Endothelial cell of umbilical vein (primary cell): ENCODE measurements around the gene SS18L1. TPM values are rescaled to one million over a fixed set of nuclear protein-coding genes. Genes with fewer than 3 reads are reported as not detected.

Experiments used
- BruUV-seq: library from RNA; stranded (reverse); fragments of 400-500 nt; replicated peaks from 2 replicates; lab custom pipeline; 2021; lab: Mats Ljungman, UMichigan
- CTCF ChIA-PET: fragments of 300-600, 350-600 bp; sonication (Branson Sonifier 250); formaldehyde crosslinking; loops from one replicate; lab custom pipeline; 2021; ENCODE audit warnings: antibody characterized with exemption, inconsistent platforms; lab: Charles Lee
- POLR2A ChIA-PET: fragments of 300-600, 350-600 bp; sonication (Branson Sonifier 250); formaldehyde crosslinking; loops from one replicate; lab custom pipeline; 2021; ENCODE audit warnings: antibody characterized with exemption, inconsistent platforms; lab: Charles Lee
- DNase-seq: peaks from one replicate; pipeline ENCODE4 v3.0.0-alpha.2; 2011; ENCODE audit warnings: low read depth, low spot score
- FAIRE-seq: peaks from 2 replicates; lab custom pipeline; 2011; peaks lifted over from hg19 to GRCh38; lab: Jason Lieb, UNC
- H2AFZ ChIP-seq: 2 replicates; pipeline ENCODE4 v1.6.0; 2012; ENCODE audit warnings: low read depth, low read length, control low read depth, inconsistent platforms
- H3K27ac ChIP-seq: 2 replicates; pipeline ENCODE4 v1.5.1; 2011; ENCODE audit warnings: low read depth, mild to moderate bottlenecking, control low read depth, low read length, moderate library complexity; ENCODE audit not compliant: insufficient read depth
- H3K27me3 ChIP-seq, 2 experiments: 2 replicates each; pipeline versions ENCODE4 v1.6.0 to v1.6.1; 2011; ENCODE audit warnings: low read length in 2 of 2, mixed read lengths in 1 of 2; ENCODE audit not compliant: control insufficient read depth in 2 of 2, insufficient read depth in 2 of 2
- H3K36me3 ChIP-seq, 2 experiments: 2 replicates in 1 of 2; 3 replicates in 1 of 2; pipeline ENCODE4 v1.5.1; 2011; ENCODE audit warnings: low read length in 2 of 2, mild to moderate bottlenecking in 1 of 2, moderate library complexity in 1 of 2; ENCODE audit not compliant: control insufficient read depth in 2 of 2, insufficient read depth in 2 of 2; ENCODE audit errors: extremely low read depth in 1 of 2
- H3K4me1 ChIP-seq: 3 replicates; pipeline ENCODE4 v1.5.1; 2011; ENCODE audit warnings: mild to moderate bottlenecking, low read length; ENCODE audit not compliant: control insufficient read depth, insufficient read depth; ENCODE audit errors: extremely low read depth
- H3K4me2 ChIP-seq: 2 replicates; pipeline ENCODE4 v1.6.1; 2011; ENCODE audit warnings: low read length, control low read depth, mixed read lengths; ENCODE audit not compliant: insufficient read depth
- H3K4me3 ChIP-seq, 3 experiments: fragments of 200-600 bp in 1 of 3; sonication (generic), shearing (Covaris generic) in 1 of 3; replicated peaks in 1 of 3; 2 replicates each; pipeline ENCODE4 v1.5.1; 2011 to 2016; ENCODE audit warnings: control low read depth in 3 of 3, low read length in 3 of 3, mild to moderate bottlenecking in 2 of 3, inconsistent platforms in 1 of 3, low read depth in 1 of 3, moderate library complexity in 1 of 3; ENCODE audit not compliant: insufficient read depth in 1 of 3
- H3K79me2 ChIP-seq: 2 replicates; pipeline ENCODE4 v1.6.0; 2012; ENCODE audit warnings: low read length, inconsistent platforms; ENCODE audit not compliant: control insufficient read depth, insufficient read depth
- H3K9ac ChIP-seq: replicated peaks from 2 replicates; pipeline ENCODE3; 2011; ENCODE audit warnings: low read length, control low read depth; ENCODE audit not compliant: insufficient read depth; ENCODE audit errors: extremely low read depth
- H3K9me1 ChIP-seq: replicated peaks from 3 replicates; pipeline ENCODE4 v1.6.0; 2011; ENCODE audit warnings: mild to moderate bottlenecking, low read length; ENCODE audit not compliant: control insufficient read depth, insufficient read depth; ENCODE audit errors: extremely low read depth
- H3K9me3 ChIP-seq: replicated peaks from 2 replicates; pipeline ENCODE4 v1.5.1; 2012; ENCODE audit warnings: low read length, inconsistent platforms; ENCODE audit not compliant: control insufficient read depth, insufficient read depth
- H4K20me1 ChIP-seq: replicated peaks from 2 replicates; pipeline ENCODE3; 2011; ENCODE audit warnings: mild to moderate bottlenecking, low read length; ENCODE audit not compliant: control insufficient read depth, insufficient read depth; ENCODE audit errors: extremely low read depth
- CTCF ChIP-seq, 2 donors: IDR thresholded peaks; 1 replicate in 1 of 2; 2 replicates in 1 of 2; pipeline ENCODE4 v1.5.1; 2011; ENCODE audit warnings: low read length in 2 of 2, mild to moderate bottlenecking in 2 of 2, moderate library complexity in 2 of 2, control low read depth in 1 of 2, inconsistent platforms in 1 of 2, low read depth in 1 of 2; ENCODE audit not compliant: insufficient read depth in 1 of 2; ENCODE audit errors: extremely low read depth in 1 of 2
- EZH2 ChIP-seq: IDR thresholded peaks from 2 replicates; pipeline ENCODE4 v1.6.1; 2012; ENCODE audit warnings: borderline replicate concordance, low read depth, mild to moderate bottlenecking, moderate library complexity, low read length, inconsistent platforms; ENCODE audit not compliant: severe bottlenecking
- FOS ChIP-seq: IDR thresholded peaks from 2 replicates; pipeline ENCODE4 v1.6.1; 2011; ENCODE audit warnings: mild to moderate bottlenecking, low read length, moderate library complexity, borderline replicate concordance; ENCODE audit not compliant: insufficient read depth
- GATA2 ChIP-seq: IDR thresholded peaks from 2 replicates; pipeline ENCODE4 v1.7.0; 2011; ENCODE audit warnings: low read depth, mild to moderate bottlenecking, moderate library complexity, mixed read lengths, low read length; ENCODE audit not compliant: insufficient read length, insufficient read depth
- JUN ChIP-seq: IDR thresholded peaks from 2 replicates; pipeline ENCODE4 v1.6.1; 2011; ENCODE audit warnings: borderline replicate concordance, low read depth; ENCODE audit not compliant: insufficient read length, insufficient read depth
- MAX ChIP-seq: IDR thresholded peaks from 2 replicates; pipeline ENCODE4 v1.6.1; 2011; ENCODE audit not compliant: insufficient read depth, insufficient read length
- MYC ChIP-seq: IDR thresholded peaks from one replicate; pipeline ENCODE4 v1.6.1; 2011; ENCODE audit warnings: mild to moderate bottlenecking, low read depth, low read length
- POLR2A ChIP-seq: IDR thresholded peaks from 2 replicates; pipeline ENCODE4 v1.6.1; 2012; ENCODE audit warnings: low read depth, mild to moderate bottlenecking, control low read depth, low read length
- POLR2AphosphoS5 ChIP-seq: IDR thresholded peaks from 2 replicates; pipeline ENCODE4 v1.6.1; 2012; ENCODE audit warnings: low read depth, mild to moderate bottlenecking, control low read depth, low read length, moderate library complexity; ENCODE audit not compliant: insufficient read depth
- dilution Hi-C: fragments of 300-500 bp; cut with MboI; formaldehyde crosslinking; loops from one replicate; pipeline ENCODE4 v1.15.0; 2019; ENCODE audit warnings: low sequenced_read_pairs; ENCODE audit not compliant: extremely low pct_ligation_motif_present
- intact Hi-C: fragments of 100-400 bp; cut with micrococcal nuclease; formaldehyde crosslinking; loops from one replicate; pipeline ENCODE4 v1.10.0; 2022
- polyA plus RNA-seq, 4 experiments: library from polyadenylated mRNA; depleted of rRNA in 3 of 4; stranded (reverse) in 3 of 4; unstranded in 1 of 4; fragments of >200 nt; gene quantifications; 2 replicates each; pipeline versions ENCODE4 v1.2.1 to v1.2.3, GENCODE V29; 2011 to 2012; ENCODE audit warnings: missing spikeins in 1 of 4
- total RNA-seq: library from RNA; stranded (reverse); gene quantifications from 2 replicates; pipeline ENCODE4 v1.2.3, GENCODE V29; 2021

SS18L1 gene
- total and polyA plus RNA-seq, 2 donors (not counting 3 experiments of a cell fraction or from before 2014, with no cell fraction given): 15.4 to 21.7 TPM

- no TSS peak for BruUV-seq
- Histone ChIP-seq H3K9me3 (no peaks in the 10 kb centered on the region), H3K4me1 (no peaks in the 10 kb centered on the region), H3K4me3 (no peak overlapping the region), H3K4me2 (no peak overlapping the region), H4K20me1 (no peaks in the 10 kb centered on the region), H3K79me2 (no peaks in the 10 kb centered on the region), H3K27me3 (no peaks in the 10 kb centered on the region), H2AFZ (no peak overlapping the region), H3K9ac (no peak overlapping the region), H3K9me1 (no peaks in the 10 kb centered on the region), H3K27ac (no peak overlapping the region), H3K36me3 (peaks cover 2 to 15% of the 10 kb centered on the region in 2 experiments)
- dilution Hi-C loops: no loop called here
- DNase-seq: no peak
- FAIRE-seq: no peak
- CTCF ChIA-PET: no interaction called here
- TF ChIP-seq POLR2A (no peak), CTCF (IDR thresholded peaks at IDR 0.05; ENCODE audit: extremely low read depth in 1 of 2, insufficient read depth in 1 of 2, low read depth in 1 of 2, low read length in 2 of 2) (no peak), MYC (no peak), MAX (no peak), EZH2 (no peak), FOS (no peak), POLR2AphosphoS5 (no peak), GATA2 (no peak), JUN (no peak)
- intact Hi-C loops: no loop called here
- POLR2A ChIA-PET: interaction anchor here (0.5 kb wide), 1 partner anchor 212 kb away, joined by 3 read pairs; the partner anchor contains the start of gene RPS21
Observed at GRCh38 chr20:62174870-62175624, 31.5 kb downstream of the SS18L1 start.
